ENCODE measurements around the gene MYLK2.

Gene MYLK2

GRCh38 chr20:31870726-31871617, 51.8 kb downstream of the MYLK2 start:
- H3K27me3 ChIP-seq (ENCODE audit: control insufficient read depth, insufficient read depth, low read length): peaks cover 32% of the 10 kb centered on the region
- H3K36me3 ChIP-seq (ENCODE audit: control insufficient read depth, low read depth, low read length): no peaks in the 10 kb centered on the region
- H3K4me3 ChIP-seq (ENCODE audit: low read length): peak overlapping the region; percentile 56
- peaks cover 3% of the 10 kb centered on the region for H3K4me1 ChIP-seq (ENCODE audit: control insufficient read depth, low read depth, low read length)
- no peak overlapping the region for H3K27ac ChIP-seq (ENCODE audit: low read length)
- H3K9ac ChIP-seq (ENCODE audit: low read length): no peak overlapping the region
- H3K9me3 ChIP-seq (ENCODE audit: control insufficient read depth, low read depth, low read length): no peaks in the 10 kb centered on the region

- Histone ChIP-seq H3K4me1 (ENCODE audit: control insufficient read depth, low read depth, low read length) (peaks cover 3% of the 10 kb centered on the region), H3K4me3 (ENCODE audit: low read length) (no peak overlapping the region), H3K27ac (ENCODE audit: low read length) (no peak overlapping the region), H3K9ac (ENCODE audit: low read length) (no peak overlapping the region), H3K27me3 (ENCODE audit: control insufficient read depth, insufficient read depth, low read length) (peaks cover 32% of the 10 kb centered on the region), H3K36me3 (ENCODE audit: control insufficient read depth, low read depth, low read length) (no peaks in the 10 kb centered on the region), H3K9me3 (ENCODE audit: control insufficient read depth, low read depth, low read length) (no peaks in the 10 kb centered on the region)
Observed at GRCh38 chr20:31871618-31871954, 52.4 kb downstream of the MYLK2 start.

GRCh38 chr20:31872406-31872805, 53.2 kb downstream of the MYLK2 start:
- H3K27ac ChIP-seq (ENCODE audit: low read length): no peak overlapping the region
- H3K27me3 ChIP-seq (ENCODE audit: control insufficient read depth, insufficient read depth, low read length): peaks cover 32% of the 10 kb centered on the region
- peaks cover 3% of the 10 kb centered on the region for H3K4me1 ChIP-seq (ENCODE audit: control insufficient read depth, low read depth, low read length)
- H3K36me3 ChIP-seq (ENCODE audit: control insufficient read depth, low read depth, low read length): no peaks in the 10 kb centered on the region
- no peaks in the 10 kb centered on the region for H3K9me3 ChIP-seq (ENCODE audit: control insufficient read depth, low read depth, low read length)
- H3K9ac ChIP-seq (ENCODE audit: low read length): no peak overlapping the region
- no peak overlapping the region for H3K4me3 ChIP-seq (ENCODE audit: low read length)

- Histone ChIP-seq H3K27ac (ENCODE audit: low read length) (no peak overlapping the region), H3K36me3 (ENCODE audit: control insufficient read depth, low read depth, low read length) (no peaks in the 10 kb centered on the region), H3K27me3 (ENCODE audit: control insufficient read depth, insufficient read depth, low read length) (peaks cover 15% of the 10 kb centered on the region), H3K9ac (ENCODE audit: low read length) (no peak overlapping the region), H3K4me1 (ENCODE audit: control insufficient read depth, low read depth, low read length) (no peaks in the 10 kb centered on the region), H3K4me3 (ENCODE audit: low read length) (no peak overlapping the region), H3K9me3 (ENCODE audit: control insufficient read depth, low read depth, low read length) (no peaks in the 10 kb centered on the region)
Observed at GRCh38 chr20:31875671-31876070, 56.5 kb downstream of the MYLK2 start.

GRCh38 chr20:31877684-31878083, 58.5 kb downstream of the MYLK2 start:
- no peak overlapping the region for H3K27ac ChIP-seq (ENCODE audit: low read length)
- H3K27me3 ChIP-seq (ENCODE audit: control insufficient read depth, insufficient read depth, low read length): no peaks in the 10 kb centered on the region
- H3K9me3 ChIP-seq (ENCODE audit: control insufficient read depth, low read depth, low read length): no peaks in the 10 kb centered on the region
- H3K4me1 ChIP-seq (ENCODE audit: control insufficient read depth, low read depth, low read length): no peaks in the 10 kb centered on the region
- H3K9ac ChIP-seq (ENCODE audit: low read length): no peak overlapping the region
- no peaks in the 10 kb centered on the region for H3K36me3 ChIP-seq (ENCODE audit: control insufficient read depth, low read depth, low read length)
- no peak overlapping the region for H3K4me3 ChIP-seq (ENCODE audit: low read length)

- H3K4me3 ChIP-seq (ENCODE audit: low read length): peak overlapping the region; percentile 86
- no peaks in the 10 kb centered on the region for H3K9me3 ChIP-seq (ENCODE audit: control insufficient read depth, low read depth, low read length)
- peak overlapping the region; percentile 24 for H3K9ac ChIP-seq (ENCODE audit: low read length)
- no peaks in the 10 kb centered on the region for H3K4me1 ChIP-seq (ENCODE audit: control insufficient read depth, low read depth, low read length)
- no peak overlapping the region for H3K27ac ChIP-seq (ENCODE audit: low read length)
- no peaks in the 10 kb centered on the region for H3K36me3 ChIP-seq (ENCODE audit: control insufficient read depth, low read depth, low read length)
- H3K27me3 ChIP-seq (ENCODE audit: control insufficient read depth, insufficient read depth, low read length): no peaks in the 10 kb centered on the region
Observed at GRCh38 chr20:31879143-31879987, 60.2 kb downstream of the MYLK2 start.

GRCh38 chr20:31881945-31882344, 62.8 kb downstream of the MYLK2 start:
- H3K4me3 ChIP-seq (ENCODE audit: low read length): no peak overlapping the region
- H3K4me1 ChIP-seq (ENCODE audit: control insufficient read depth, low read depth, low read length): no peaks in the 10 kb centered on the region
- no peaks in the 10 kb centered on the region for H3K9me3 ChIP-seq (ENCODE audit: control insufficient read depth, low read depth, low read length)
- no peaks in the 10 kb centered on the region for H3K27me3 ChIP-seq (ENCODE audit: control insufficient read depth, insufficient read depth, low read length)
- H3K27ac ChIP-seq (ENCODE audit: low read length): no peak overlapping the region
- H3K9ac ChIP-seq (ENCODE audit: low read length): no peak overlapping the region
- H3K36me3 ChIP-seq (ENCODE audit: control insufficient read depth, low read depth, low read length): no peaks in the 10 kb centered on the region

- H3K9ac ChIP-seq (ENCODE audit: low read length): no peak overlapping the region
- H3K4me1 ChIP-seq (ENCODE audit: control insufficient read depth, low read depth, low read length): no peaks in the 10 kb centered on the region
- no peaks in the 10 kb centered on the region for H3K27me3 ChIP-seq (ENCODE audit: control insufficient read depth, insufficient read depth, low read length)
- no peaks in the 10 kb centered on the region for H3K9me3 ChIP-seq (ENCODE audit: control insufficient read depth, low read depth, low read length)
- H3K27ac ChIP-seq (ENCODE audit: low read length): no peak overlapping the region
- H3K36me3 ChIP-seq (ENCODE audit: control insufficient read depth, low read depth, low read length): no peaks in the 10 kb centered on the region
- H3K4me3 ChIP-seq (ENCODE audit: low read length): no peak overlapping the region
Observed at GRCh38 chr20:31883829-31884228, 64.7 kb downstream of the MYLK2 start.

Data from iPS-18a (cell line).